IPS DF 6.9 (cell line): Measurements from ENCODE around the gene NKAPL.
"Not testable (repeated sequence)": the region's sequence is repeated elsewhere in the genome, so short reads cannot be mapped to it uniquely, and the experiment has no call there.

ENCODE experiments used
- DNase-seq: peaks from one replicate; pipeline ENCODE4 v3.0.0-alpha.2; 2013; ENCODE audit warnings: low read depth, low spot score
- H3K27ac ChIP-seq: one replicate; pipeline ENCODE4 v1.5.1; 2013; ENCODE audit warnings: low read length, control low read depth
- H3K27me3 ChIP-seq: 2 replicates; pipeline ENCODE4 v1.6.1; 2013; ENCODE audit warnings: mild to moderate bottlenecking, low read length; ENCODE audit not compliant: control insufficient read depth, insufficient read depth
- H3K36me3 ChIP-seq: 2 replicates; pipeline ENCODE4 v1.6.1; 2013; ENCODE audit warnings: low read length; ENCODE audit not compliant: control insufficient read depth, insufficient read depth
- H3K4me1 ChIP-seq: 2 replicates; pipeline ENCODE4 v1.6.1; 2013; ENCODE audit warnings: low read length; ENCODE audit not compliant: control insufficient read depth, insufficient read depth
- H3K4me3 ChIP-seq: 2 replicates; pipeline ENCODE4 v1.5.1; 2013; ENCODE audit warnings: mild to moderate bottlenecking, low read length
- H3K9me3 ChIP-seq: 2 replicates; pipeline ENCODE4 v1.6.1; 2013; ENCODE audit warnings: low read length, inconsistent platforms; ENCODE audit not compliant: control insufficient read depth, insufficient read depth
- WGBS: extraction: QIAGEN DNeasy Blood & Tissue Kit; methylation state at CpG from one replicate; pipeline ENCODE4 v1.1.7; 2013; ENCODE audit warnings: mixed read lengths, missing lambda C conversion rate; ENCODE audit not compliant: insufficient read length, insufficient coverage; 5-methylcytosine and 5-hydroxymethylcytosine counted together

NKAPL gene

DNA sequence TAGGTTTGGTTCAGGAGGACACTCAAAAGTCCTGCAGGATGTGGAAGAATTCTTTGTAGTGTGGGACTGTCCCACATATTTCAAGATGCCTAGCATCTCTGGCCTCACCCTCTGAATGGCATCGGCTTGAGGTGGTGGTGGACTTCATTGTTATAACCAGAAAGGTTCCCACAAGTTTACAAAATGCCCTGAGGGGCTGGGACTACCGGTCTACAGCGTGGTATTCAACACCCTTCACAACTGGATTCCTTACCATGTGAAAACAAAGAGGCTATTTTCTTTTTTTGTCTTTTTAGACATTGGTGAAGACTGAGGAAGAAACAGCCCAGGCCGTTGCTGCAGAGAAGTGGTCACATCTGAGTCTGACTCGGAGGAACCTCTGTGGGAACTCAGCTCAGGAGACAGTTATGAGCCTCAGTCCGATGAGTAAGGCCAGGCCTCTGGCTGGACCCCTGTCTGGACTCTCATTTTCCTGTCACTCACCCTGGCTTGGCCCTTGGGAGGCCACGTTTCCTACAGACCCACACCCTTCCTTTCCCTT lies 37.5 kb downstream of the NKAPL start:
- no peak overlapping the region for H3K27ac ChIP-seq
- H3K36me3 ChIP-seq, result peaks cover 4% of the 10 kb centered on the region; the same call in 1 of the 2 replicates
- H3K4me3 ChIP-seq, result no peak overlapping the region
- H3K4me1 ChIP-seq, result no peaks in the 10 kb centered on the region
- H3K27me3 ChIP-seq, result no peaks in the 10 kb centered on the region
- no peak for DNase-seq
- WGBS, result no CpG with 5 or more reads among the region's 7 CpGs
- no peaks in the 10 kb centered on the region for H3K9me3 ChIP-seq

DNA sequence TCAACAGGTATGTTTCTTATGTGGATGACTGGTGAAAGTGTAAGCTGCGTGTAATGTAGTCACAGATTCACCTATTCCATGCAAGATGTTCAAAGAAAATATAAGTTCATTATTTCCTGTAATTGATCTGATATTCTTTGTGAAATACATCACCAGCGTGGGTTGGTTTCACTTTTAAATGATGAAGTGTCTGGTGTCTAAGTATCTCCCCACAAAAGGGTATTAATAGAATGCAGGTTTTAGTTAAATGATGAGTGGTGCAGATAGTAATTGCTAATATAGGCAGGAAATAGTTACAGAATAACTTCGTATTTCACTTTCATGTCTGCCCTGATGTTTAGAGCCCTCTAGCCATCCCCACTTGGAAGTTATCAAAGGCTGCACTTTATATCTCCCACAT lies 44.5 kb downstream of the NKAPL start:
- WGBS, result no CpG with 5 or more reads among the region's 3 CpGs
- Histone ChIP-seq H3K36me3 (no peaks in the 10 kb centered on the region), H3K4me1 (no peaks in the 10 kb centered on the region), H3K9me3 (no peaks in the 10 kb centered on the region), H3K4me3 (no peak overlapping the region), H3K27ac (no peak overlapping the region), H3K27me3 (no peaks in the 10 kb centered on the region)
- no peak for DNase-seq

DNA sequence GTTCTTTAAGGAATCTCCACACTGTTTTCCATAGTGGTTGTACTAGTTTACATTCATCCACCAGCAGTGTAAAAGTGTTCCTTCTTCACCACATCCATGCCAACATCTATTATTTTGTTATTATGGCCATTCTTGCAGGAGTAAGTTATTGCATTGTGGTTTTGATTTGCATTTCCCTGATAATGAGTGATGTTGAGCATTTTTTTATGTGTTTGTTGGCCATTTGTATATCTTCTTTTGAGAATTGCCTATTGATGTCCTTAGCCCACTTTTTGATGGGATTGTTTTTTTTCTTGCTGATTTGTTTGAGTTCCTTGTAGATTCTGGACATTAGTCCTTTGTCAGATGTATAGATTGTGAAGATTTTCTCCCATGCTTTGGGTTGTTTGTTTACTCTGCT lies 47.3 kb downstream of the NKAPL start:
- H3K27ac ChIP-seq, DNase-seq: not testable (repeated sequence)

More for the DNA sequence above, 47.3 kb downstream of the NKAPL start:
- not testable (repeated sequence) for H3K27me3 ChIP-seq, H3K9me3 ChIP-seq, H3K36me3 ChIP-seq, H3K4me3 ChIP-seq, H3K4me1 ChIP-seq
